AG10803 (cell line): ENCODE measurements around the gene MET.
"Not testable (repeated sequence)": the region's sequence is repeated elsewhere in the genome, so short reads cannot be mapped to it uniquely, and the experiment has no call there.

Experiments
- DNase-seq: peaks from one replicate; pipeline ENCODE4 v3.0.0; 2010; ENCODE audit warnings: low read depth
- H3K4me3 ChIP-seq: 2 replicates; pipeline ENCODE4 v1.5.1; 2011; ENCODE audit warnings: mild to moderate bottlenecking, low read length, control low read depth
- TF ChIP-seq, protein P1 (sequence below): conservative IDR thresholded peaks from 2 replicates; pipeline ENCODE4 v1.5.1; 2011; ENCODE audit warnings: mild to moderate bottlenecking, low read length, control low read depth, inconsistent platforms

MET gene

GRCh38 chr7:116713500-116713899, 41.5 kb downstream of the MET start:
- no peak for DNase-seq
- TF ChIP-seq, protein P1, sequence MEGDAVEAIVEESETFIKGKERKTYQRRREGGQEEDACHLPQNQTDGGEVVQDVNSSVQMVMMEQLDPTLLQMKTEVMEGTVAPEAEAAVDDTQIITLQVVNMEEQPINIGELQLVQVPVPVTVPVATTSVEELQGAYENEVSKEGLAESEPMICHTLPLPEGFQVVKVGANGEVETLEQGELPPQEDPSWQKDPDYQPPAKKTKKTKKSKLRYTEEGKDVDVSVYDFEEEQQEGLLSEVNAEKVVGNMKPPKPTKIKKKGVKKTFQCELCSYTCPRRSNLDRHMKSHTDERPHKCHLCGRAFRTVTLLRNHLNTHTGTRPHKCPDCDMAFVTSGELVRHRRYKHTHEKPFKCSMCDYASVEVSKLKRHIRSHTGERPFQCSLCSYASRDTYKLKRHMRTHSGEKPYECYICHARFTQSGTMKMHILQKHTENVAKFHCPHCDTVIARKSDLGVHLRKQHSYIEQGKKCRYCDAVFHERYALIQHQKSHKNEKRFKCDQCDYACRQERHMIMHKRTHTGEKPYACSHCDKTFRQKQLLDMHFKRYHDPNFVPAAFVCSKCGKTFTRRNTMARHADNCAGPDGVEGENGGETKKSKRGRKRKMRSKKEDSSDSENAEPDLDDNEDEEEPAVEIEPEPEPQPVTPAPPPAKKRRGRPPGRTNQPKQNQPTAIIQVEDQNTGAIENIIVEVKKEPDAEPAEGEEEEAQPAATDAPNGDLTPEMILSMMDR: no peak
- H3K4me3 ChIP-seq: no peak overlapping the region

GRCh38 chr7:116713918-116714317, 41.9 kb downstream of the MET start:
- TF ChIP-seq, protein P1: no peak
- no peak overlapping the region for H3K4me3 ChIP-seq
- peak; percentile 73 for DNase-seq

DNA sequence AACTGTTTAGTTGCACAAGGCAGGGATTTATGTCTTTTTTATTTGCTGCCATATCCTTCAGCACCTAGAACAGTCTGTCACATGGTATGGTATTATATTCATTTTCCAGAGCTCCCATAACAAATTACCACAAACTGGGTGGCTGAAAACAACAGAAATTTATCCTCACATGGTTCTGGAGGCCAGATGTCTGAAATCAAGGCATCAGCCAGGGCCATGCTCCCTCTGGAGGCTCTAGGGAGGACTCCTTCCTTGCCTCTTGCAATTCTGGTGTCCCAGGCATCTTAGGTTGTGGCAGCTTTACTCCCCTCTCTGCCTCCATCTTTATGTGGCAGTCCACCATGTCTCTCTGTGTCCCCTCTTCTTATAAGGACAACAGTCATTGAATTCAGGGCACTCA, 43.1 kb downstream of the MET start:
- DNase-seq: peak; percentile 85
- H3K4me3 ChIP-seq: no peak overlapping the region
- TF ChIP-seq, protein P1: peak; percentile 81

DNA sequence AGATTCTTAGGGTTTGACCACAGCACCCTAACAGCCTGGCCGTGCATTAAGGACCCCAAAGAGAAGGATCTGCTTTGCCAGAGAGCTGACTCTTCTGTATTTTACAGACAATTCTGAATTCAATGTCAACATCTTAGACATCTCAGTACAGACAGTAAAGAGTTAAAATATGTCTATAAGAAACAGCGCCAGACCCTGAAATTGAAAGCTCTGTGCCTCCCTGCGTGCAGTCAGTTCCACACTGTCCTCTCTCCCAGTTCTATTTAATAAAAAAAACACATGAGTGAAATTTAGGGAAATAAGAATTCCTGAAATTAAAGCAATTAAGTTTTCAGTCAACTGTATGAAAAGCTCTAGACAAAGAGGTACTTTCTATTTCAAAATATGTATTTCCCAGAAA, 45.1 kb downstream of the MET start:
- H3K4me3 ChIP-seq: peak overlapping the region; percentile 33
- TF ChIP-seq, protein P1: no peak
- DNase-seq: no peak

DNA sequence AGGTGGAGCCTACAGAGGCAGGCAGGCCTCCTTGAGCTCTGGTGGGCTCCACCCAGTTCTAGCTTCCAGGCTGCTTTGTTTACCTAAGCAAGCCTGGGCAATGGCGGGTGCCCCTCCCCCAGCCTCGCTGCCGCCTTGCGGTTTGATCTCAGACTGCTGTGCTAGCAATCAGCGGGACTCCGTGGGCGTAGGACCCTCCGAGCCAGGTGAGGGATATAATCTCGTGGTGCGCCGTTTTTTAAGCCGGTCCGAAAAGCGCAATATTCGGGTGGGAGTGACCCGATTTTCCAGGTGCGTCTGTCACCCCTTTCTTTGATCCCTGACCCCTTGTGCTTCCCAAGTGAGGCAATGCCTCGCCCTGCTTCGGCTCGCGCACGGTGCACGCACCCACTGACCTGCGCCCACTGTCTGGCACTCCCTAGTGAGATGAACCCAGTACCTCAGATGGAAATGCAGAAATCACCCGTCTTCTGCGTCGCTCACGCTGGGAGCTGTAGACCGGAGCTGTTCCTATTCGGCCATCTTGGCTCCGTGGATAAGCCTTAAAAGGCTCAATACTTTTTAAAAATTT, 52.0 kb downstream of the MET start:
- not testable (repeated sequence) for DNase-seq, H3K4me3 ChIP-seq

GRCh38 chr7:116724560-116725231, 52.7 kb downstream of the MET start:
- DNase-seq: no peak
- TF ChIP-seq, protein P1: no peak
- no peak overlapping the region for H3K4me3 ChIP-seq

DNA sequence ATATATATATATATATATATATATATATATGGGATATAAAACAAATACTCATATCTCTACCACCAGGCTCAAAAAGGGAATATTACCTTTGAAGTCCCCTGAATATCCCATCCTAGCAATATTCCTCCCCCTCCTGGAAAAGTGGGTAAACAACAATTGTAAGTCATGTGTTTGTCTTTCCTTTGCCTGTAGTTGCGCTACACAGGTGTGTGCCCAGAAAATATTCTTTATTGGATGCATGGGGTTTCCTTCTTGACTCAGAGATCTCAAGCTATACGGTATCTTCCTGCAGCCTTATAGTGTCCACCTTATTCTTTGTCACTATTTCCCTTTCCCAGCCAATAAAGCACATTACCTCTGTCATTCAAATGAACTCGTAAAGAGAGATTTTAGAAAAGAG, 54.2 kb downstream of the MET start:
- TF ChIP-seq, protein P1: no peak
- H3K4me3 ChIP-seq: no peak overlapping the region
- no peak for DNase-seq
